GM19468 (cell line): ENCODE measurements around the gene ACVRL1.

Experiments used
- ATAC-seq: cut with Tn5 transposase; IDR thresholded peaks from one replicate; pipeline ENCODE4 v1.9.1; 2021; ENCODE audit warnings: mild to moderate bottlenecking, moderate library complexity, moderate number of reproducible peaks; ENCODE audit not compliant: unreplicated experiment; ENCODE audit errors: extremely low read depth

The ACVRL1 gene

DNA sequence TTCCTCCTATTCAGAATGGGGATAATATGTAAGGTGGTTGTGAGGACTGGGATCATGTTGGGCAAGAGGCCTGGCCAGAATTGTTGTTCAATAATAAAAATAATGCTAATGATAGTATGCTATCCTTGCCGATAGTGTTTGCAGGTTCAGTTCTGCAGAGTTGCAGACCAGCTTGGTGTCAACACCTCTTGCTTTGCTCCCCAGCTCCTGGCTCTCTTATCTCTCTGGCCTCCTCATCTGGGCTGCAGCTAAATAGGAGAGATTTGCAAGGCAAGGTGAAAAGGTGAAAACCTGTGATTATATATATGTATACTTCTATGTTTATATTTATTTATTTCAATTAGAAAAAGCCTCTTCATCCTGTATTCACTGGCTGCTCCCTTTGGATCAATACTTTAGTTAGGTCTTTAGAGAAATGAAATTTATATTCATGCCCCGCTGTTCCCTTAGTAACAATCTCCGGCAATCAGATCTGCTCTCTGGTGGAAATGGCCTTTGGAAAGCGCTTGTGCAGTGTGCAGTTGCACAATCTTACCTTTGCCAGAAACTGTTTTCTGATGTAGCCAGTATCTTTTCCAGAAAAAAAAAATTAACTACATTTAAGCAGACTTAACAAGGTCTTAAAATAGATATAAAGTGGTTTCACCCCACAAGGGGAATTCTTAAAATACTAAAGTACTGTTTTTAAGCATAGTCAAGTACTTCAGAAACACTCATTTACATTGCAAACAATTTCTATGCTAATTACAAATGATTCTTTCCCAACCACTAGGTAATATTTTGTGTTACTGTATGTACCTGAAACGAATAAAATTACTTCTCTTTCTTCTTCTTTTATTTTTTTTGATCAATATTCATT is 25.1 kb downstream of the ACVRL1 start:
- ATAC-seq, result no peak

DNA sequence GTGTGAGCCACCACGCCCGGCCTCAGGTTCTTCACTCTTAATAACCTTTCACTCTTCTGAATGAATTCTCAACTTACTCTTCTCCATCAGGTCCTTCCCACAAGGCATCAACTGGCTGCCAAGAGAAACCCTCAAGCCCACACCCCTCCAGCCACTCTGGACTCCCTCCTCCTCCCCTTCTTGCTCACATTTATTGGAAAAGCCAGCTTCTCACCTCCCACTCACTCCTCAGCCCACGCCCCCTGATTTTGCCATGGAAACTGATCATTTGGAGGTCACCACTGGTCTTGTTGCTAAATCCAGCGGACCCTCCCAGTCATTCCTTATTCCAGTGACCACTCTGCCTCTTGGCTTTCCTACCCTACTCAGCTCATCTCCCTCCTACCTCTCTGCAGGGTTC is 26.8 kb downstream of the ACVRL1 start:
- no peak for ATAC-seq

DNA sequence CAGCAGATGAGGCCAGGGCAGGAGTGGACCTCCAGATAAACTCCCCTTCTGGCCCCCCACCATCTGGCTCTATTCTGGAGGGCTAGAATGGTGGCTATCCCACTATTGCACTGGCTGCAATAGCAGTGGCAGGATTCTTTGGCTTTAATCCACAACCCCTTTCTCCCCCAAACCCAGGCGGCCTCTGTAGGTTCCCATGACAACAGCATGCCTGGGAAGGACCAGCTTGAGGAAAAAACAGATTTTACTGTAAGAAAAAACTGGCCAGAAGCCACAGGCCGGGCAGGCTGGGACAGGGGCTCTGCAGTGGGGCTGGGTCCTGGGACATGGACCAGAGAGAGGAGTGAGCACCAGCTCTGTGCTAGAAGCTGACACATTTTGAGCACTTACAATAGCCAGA is 30.6 kb downstream of the ACVRL1 start:
- no peak for ATAC-seq

DNA sequence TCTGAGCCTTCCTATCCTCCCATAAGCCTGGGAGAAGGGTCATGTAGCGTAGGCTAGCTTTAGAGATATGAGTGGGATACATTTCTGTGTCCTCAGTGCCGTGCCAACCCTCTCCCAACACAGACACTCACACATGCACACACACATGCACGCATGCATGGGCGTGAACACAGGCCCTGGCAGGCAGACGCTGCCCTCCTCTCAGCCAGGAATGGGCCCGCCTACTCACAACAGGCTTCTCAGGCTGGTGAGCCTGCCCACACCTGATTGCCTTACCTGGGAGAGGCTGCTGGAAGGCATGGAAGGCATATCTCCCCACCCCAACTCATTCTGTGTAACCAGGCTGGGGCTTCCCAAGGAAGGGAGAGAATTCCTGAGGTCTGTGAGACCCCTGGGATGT is 31.4 kb downstream of the ACVRL1 start:
- ATAC-seq, result no peak

DNA sequence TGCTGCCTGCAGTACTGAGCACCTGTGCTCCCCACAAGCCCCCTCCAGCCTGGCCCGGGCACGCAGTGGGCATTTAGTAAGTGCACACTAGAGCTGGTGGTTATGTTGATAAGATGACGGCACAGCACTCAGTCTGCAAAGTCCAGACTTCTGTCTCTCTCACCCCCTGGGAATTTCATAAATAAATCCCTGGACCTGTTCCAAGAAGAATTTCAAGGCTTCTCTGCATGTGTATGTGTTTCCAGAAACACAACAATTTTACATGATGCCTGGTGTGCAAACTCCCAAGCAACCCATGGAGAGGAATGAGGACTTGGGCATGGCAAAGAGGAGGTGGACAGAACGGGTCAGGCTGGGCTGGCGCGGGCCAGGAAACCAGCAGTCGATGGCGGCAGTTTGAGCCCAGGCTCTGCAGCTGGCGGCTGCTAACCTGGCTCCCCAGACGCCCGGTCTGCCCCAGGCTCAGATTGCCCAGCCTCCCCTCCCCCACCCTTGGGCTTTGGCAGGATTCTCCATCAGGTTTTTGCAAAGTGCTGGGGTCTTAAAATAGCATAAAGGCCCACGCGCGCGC is 33.8 kb downstream of the ACVRL1 start:
- ATAC-seq, result no peak

DNA sequence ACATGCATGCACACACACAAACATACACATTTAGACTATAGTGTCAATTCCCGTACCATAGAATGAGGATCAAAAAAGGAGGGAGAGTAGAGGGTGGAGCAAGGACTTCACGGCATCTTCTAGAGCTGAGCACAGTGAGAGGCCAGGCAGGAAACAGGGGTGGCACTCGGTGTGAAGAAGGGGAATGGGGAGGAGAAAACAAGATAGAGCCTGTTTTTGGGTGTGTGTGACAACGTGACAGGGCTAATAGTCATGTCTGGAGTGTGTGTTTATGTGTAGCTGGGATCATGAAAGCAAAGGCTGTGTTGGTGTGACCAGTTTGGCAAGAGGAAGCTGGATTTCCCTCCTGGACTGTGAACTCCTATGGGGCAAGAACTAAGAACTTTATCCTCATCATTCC is 34.3 kb downstream of the ACVRL1 start:
- ATAC-seq, result no peak

DNA sequence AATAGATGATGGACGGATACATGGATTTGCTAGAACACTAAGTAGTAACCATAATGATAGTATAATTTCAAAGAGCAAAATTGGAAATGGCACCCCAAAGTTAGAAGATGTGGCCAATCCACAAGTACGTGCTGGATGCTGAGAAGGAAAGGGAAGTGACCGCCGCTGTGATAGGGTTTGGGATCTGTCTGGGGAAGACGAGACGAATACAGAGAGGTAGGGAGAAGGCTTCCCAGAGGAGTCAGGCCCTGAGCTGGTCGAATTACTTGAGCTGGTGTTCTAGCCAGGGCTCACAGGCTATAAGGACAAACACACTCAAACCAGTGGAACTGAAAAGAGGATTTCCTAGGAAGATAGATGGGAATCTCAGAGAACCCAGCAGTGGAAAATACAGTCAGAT is 34.8 kb downstream of the ACVRL1 start:
- ATAC-seq, result no peak

DNA sequence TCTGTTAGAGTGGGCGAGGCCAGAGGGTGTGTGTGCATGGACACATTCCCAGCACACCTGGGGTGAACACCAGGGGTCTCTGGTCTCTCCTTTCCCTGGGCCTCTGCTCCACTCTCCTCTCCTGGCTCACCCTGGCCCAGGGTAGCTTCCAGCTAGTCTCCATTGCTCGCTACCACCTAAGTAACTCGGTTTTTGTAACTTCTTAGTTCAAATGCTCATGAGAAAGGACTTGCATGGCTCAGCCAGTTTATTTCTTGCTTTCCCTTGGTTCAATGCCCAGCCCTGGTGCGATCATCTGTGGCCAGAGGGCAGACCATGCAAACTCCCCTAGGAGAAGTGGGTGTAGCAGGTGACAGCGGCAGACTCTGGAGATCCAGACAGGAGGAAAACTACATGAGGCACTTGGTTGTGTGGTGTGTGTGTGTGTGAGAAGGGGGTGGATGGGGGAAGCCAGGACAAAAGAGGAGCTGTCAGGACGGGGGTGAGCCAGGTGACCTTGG is 35.2 kb downstream of the ACVRL1 start:
- ATAC-seq, result no peak

DNA sequence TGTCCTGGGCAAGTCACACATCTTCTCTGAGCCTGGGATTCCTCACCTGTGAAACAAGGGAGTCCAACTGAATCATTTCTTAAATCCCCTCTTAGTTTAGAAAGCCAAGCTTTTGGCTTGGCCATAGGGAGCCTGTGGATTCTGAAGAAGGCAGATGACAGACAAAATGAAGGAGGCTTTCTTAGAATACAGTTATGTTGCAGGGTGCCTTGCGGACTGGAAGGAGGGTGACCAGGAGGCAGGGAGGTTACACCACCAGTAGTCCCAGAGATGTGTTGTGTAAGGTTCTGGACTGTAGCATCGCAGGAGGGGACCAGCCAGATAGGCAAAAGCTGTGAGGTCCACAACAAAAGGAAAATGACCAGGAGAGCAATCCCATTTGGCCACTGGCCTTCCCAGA is 36.0 kb downstream of the ACVRL1 start:
- ATAC-seq, result no peak

DNA sequence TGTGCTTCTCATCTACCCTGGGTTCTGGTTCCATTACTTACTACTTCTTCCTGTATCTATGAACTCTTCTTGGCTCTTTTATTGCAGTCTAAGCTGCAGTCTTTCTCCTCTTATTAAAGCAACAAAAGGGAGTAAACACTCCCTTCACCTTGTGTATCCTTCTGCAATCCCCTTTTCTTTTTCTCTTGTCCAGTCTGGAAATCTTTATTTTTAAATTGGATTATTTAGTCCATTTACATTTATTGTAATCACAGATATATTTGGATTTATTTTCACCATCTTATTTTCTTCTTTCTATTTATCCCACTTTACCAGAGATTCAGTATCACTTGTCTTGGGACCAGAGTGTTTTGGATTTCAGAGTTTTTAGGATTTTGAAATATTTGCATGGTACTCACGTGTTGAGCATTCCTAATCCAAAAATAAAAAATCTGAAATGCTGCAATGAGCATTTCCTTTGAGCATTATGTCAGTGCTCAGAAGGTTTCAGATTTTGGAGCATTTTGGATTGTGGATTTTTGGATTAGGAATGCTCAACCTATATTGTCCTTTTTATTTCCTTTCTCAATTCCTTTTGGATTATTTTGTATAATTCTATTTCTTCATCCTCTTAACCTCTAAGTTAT is 37.4 kb downstream of the ACVRL1 start:
- no peak for ATAC-seq

DNA sequence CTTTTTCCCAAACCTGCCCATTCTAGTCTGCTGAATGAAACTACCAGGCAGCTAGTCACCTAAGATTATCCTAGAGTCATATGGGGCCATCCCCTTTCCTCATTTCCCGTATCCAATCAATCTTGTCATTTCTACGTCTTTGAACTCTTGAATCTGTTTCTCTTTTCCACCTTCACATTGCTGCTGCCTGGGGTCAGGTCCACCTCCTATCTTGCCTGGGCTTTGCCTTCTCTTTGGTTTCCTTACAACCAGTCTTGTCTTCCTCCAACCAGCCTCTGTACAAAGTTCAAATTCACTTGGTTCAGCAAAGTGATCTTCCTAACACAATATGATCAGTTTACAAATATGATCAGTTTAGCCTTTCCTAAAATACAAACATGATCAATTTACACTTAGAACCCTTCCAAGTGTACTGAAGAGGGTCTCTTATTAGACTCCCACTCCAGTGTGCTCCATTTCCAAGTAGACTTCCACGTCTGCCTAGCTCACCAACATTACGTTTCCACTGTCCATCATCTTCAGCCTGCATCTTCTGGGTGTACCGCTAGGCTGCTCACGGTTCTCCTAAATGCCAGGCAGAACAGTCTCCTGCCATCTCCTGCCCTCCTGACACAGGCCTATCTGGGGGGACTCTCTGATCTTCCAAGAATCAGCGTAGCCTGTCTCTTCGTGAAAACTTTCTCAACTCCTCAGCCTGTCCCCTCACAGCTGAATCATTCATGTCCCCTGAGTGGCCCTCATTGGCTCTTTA is 40.1 kb downstream of the ACVRL1 start:
- no peak for ATAC-seq

DNA sequence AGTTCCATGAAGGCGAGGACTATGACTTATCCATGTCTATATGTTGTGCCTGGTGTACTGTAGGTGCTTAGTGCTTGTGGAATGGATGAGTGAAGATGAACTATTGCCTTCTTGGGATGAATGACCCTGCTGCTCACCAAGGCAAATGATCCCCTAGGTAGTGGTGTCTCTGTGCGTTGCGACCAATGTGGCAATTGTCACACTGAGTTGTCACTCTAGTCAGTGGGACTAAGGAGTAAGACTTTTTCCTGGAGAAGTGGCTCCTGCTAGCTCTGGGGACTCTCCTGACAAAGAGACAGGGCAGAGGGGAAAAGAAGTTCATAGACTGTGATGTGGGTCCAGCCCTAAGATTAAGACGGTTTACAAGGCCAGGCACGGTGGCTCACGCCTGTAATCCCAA is 40.8 kb downstream of the ACVRL1 start:
- ATAC-seq, result no peak

DNA sequence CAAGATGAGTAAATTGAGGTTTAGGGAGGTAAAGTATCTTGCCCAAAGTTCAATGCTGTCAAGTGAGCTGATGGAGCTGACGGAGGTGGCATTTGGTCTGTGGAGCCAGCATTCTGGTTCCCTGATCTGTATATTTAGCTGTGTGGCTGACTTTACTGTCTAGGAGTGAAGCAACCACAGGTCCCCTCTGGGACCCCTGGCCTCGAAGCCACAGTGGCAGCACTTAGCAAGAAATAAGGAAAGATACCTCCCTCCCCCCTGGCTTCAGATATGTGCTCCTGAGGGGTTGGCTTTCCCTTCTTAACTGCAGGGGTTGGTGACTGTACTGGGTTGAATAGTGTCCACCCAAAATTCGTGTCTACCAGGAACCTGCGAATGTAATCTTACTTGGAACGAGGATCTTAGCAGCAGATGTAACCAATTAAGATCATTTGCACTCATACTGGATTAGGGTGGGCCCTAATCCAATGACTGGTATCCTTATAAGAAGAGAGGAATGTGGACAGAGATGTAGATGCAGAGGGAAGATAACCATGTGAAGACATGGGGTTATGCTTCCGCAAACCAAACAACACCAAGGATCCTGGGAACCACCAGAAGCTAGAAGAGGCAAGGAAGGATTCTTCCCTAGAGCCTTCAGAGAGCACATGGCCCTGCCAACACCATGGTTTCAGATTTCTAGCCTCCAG is 42.2 kb downstream of the ACVRL1 start:
- ATAC-seq, result no peak

DNA sequence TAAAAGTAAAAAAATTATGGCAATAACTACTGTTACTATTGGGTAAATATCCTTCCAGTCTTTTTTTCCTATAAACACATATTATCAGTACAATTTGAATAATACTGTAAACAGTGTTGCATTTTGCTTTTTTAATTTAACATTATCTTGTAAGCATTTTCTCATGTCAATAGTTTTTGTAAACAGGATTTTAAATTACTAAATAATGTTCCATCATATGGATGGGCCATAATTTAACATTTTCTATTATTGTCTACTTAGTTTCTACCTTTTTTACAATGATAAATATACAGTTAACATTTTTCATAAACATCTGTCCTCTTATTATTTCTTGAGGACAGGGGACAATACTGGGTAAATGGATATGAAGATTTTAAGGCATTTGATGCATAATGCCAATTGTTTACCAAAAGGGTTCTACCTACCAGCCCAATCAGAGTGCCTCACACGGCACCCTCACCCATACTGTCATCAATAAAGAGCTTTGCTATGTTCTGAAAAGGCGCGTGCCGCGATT is 43.4 kb downstream of the ACVRL1 start:
- ATAC-seq, result no peak

DNA sequence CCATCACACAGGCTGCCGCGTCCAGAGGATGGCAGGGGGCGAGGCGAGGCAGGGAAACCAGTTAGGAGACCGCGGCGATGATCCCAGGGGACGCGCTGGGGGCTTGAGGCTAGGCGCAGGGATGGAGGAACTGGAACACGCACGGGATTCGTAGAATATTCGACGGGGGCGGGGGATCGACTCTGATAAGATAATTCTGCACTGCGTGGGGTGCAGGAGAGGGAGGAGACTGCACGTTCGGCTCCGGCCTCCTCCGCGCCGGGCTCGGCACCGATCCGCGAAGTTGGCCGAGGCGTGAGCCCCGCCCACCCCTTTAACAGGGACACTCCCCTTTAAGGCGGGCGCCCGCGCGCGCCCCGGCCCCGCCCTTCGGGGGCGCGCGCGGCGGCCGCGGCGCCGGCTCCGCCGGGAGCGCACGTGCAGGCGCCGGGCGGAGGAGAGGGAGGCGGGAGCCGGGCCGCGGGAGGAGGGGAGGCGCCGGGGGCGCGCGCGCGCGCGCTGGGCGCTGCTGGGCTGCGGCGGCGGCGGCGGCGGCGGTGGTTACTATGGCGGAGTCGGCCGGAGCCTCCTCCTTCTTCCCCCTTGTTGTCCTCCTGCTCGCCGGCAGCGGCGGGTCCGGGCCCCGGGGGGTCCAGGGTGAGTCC is 44.0 kb downstream of the ACVRL1 start, which contains the start of gene ACVR1B:
Gene ACVR1B, plus strand, starts transcription at position 501 of the 644 bp plus-strand sequence. Its CDS starts 45 bp downstream, at position 546.
- peak; percentile 65 for ATAC-seq

DNA sequence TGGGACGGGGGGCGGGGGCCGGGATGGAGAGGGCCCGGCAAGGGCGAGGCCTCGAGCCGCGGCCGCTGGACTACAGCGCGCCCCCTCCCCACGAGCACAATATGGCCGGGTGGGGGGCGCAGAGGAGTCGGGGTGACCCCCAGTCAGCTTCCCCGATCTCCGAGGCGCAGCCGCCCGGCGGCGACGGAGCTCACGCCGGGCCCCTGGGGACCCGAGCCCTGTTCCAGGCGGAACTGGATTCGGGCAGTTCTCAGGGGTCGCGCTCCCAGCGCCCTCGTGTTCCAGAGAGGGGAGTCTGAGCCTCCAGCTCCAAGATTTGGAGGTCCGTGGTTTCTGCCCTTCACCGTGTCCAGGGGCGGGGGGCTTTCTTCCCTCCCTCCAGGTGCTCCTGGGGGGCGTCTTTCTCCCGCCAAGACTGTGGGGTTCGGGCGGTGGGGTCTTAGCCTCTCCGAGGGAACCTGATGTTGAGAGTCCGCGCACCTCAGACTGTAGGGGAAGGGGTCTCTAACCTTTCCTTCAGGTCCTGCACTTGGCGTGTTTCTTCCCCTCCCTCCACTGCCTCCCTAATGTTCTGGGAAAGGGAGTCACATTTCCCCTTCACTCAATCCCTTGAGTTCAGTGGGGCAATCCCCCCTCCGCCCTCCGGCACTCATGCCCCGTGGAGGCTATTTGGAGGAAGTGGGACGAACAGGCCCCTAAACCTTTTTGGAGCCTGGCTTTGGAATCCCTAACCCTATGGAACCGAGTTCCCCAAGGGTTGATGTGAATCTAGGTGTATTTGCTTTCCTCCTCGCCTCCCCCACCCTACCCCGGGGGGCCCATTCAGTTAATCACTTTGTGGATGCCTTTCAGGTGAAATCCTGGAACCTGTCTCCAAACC is 44.8 kb downstream of the ACVRL1 start:
- ATAC-seq, result no peak

DNA sequence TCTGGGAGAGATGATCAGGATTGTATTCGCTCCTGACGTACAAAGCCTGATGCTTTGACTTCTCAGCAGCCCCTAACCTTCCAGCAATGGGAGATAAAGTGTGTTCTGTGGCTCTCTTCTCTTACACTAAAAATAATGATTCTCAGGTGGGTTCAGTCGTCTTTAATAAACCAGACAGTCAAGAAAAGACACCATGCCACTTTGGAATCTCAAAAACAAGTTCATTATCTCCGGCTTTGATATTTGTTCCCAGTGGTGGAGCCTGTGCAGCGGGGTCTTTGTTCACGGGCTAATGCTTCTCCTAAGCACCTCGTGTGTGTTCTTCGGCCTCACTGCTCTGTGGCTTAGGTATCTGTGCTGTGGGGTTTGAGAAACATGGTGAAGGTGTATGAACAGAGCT is 45.8 kb downstream of the ACVRL1 start:
- ATAC-seq, result no peak

DNA sequence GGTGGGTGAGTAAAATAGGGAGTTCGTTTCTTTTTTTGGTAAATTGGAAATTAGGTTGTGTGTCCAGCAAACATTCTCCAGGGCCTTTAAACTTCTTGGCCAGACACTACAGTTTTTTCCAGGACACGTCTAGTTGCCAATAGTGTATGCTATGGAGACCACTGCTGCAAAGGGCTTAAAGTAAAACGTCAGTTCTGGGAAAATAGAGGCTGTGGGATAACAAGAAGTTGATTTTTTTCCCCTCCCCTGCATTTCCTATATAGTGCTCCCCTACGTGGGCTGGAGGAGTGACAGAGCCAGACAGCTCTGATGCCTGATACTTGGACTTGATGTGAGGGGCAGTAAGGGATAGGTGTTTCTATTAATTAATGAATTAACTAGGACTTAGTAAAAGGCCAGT is 46.6 kb downstream of the ACVRL1 start:
- no peak for ATAC-seq
